Kidney (tissue), 14 donors: Measurements from ENCODE around the gene PACS2. TPM values are rescaled to one million over a fixed set of nuclear protein-coding genes. Genes with fewer than 3 reads are reported as not detected.

Source experiments
- DNase-seq, 5 donors: peaks; one replicate each; pipeline ENCODE4 v3.0.0-alpha.2; 2013 to 2020
- FAIRE-seq: peaks from 2 replicates; lab custom pipeline; 2012; peaks lifted over from hg19 to GRCh38; lab: Jason Lieb, UNC
- H3K27ac ChIP-seq, 2 donors: one replicate each; pipeline ENCODE4 v1.7.0; 2013; ENCODE audit warnings: low read depth in 2 of 2, low read length in 2 of 2, inconsistent platforms in 1 of 2
- H3K27me3 ChIP-seq: one replicate; pipeline ENCODE4 v1.7.1; 2013; ENCODE audit warnings: low read length, inconsistent platforms; ENCODE audit not compliant: control insufficient read depth, insufficient read depth
- H3K36me3 ChIP-seq, 3 donors: one replicate each; pipeline versions ENCODE4 v1.7.0 to v1.7.1; 2013; ENCODE audit warnings: low read length in 3 of 3, control low read depth in 1 of 3, inconsistent platforms in 1 of 3; ENCODE audit not compliant: insufficient read depth in 3 of 3, control insufficient read depth in 2 of 3
- H3K4me1 ChIP-seq, 3 donors: one replicate each; pipeline versions ENCODE4 v1.7.0 to v1.7.1; 2013; ENCODE audit warnings: low read length in 3 of 3, inconsistent platforms in 1 of 3, low read depth in 1 of 3; ENCODE audit not compliant: control insufficient read depth in 2 of 3, insufficient read depth in 2 of 3
- H3K4me3 ChIP-seq, 3 donors: one replicate each; pipeline versions ENCODE4 v1.7.0 to v1.8.1; 2013; ENCODE audit warnings: low read length in 3 of 3, control low read depth in 1 of 3, inconsistent platforms in 1 of 3
- H3K9ac ChIP-seq, 3 donors: one replicate each; pipeline versions ENCODE4 v1.7.0 to v1.7.1; 2013; ENCODE audit warnings: low read length in 3 of 3, control low read depth in 1 of 3, inconsistent platforms in 1 of 3
- H3K9me3 ChIP-seq, 3 donors: one replicate each; pipeline versions ENCODE4 v1.7.0 to v1.7.1; 2013; ENCODE audit warnings: low read length in 3 of 3, control low read depth in 1 of 3, inconsistent platforms in 1 of 3; ENCODE audit not compliant: control insufficient read depth in 2 of 3, insufficient read depth in 1 of 3
- intact Hi-C: fragments of 100-400 bp; cut with DNase I; formaldehyde crosslinking; loops from one replicate; pipeline ENCODE4 v1.11.1; 2022
- polyA plus RNA-seq: library from polyadenylated mRNA; stranded (reverse); fragments of 350-450 nt; fragmentation: Illumina TruSeq; extraction: RNeasy Lipid Tissue Mini Kit (QIAGEN cat#74804); gene quantifications from one replicate; pipeline ENCODE4 v1.2.3, GENCODE V29; 2014; ENCODE audit warnings: low read depth, low replicate concordance; ENCODE audit not compliant: insufficient read depth
- total RNA-seq: library from RNA; stranded (reverse); fragmentation: NEBNext Ultra II Directional; extraction: Animal tissue kit (Norgen Biotek cat#: 25700); gene quantifications from one replicate; pipeline ENCODE4 v1.2.1, GENCODE V29; 2021
- TF ChIP-seq, protein P1 (sequence below): IDR thresholded peaks from 3 replicates; pipeline ENCODE4 v1.5.1; 2012; ENCODE audit warnings: mild to moderate bottlenecking, moderate library complexity, borderline replicate concordance; ENCODE audit not compliant: insufficient read depth; ENCODE audit errors: extremely low read depth
- donor health status: control.
- donor health status: control.
- donor health status: control.
- donor health status: control.
- donor health status: control.
- donor health status: DM: yes; HTN: yes; CAD: no.
- donor health status: Normal renal cell carcinoma (clear cell type).

Gene PACS2
- total and polyA plus RNA-seq, 2 donors from 2014 or later: 35.7 to 83.9 TPM

DNA sequence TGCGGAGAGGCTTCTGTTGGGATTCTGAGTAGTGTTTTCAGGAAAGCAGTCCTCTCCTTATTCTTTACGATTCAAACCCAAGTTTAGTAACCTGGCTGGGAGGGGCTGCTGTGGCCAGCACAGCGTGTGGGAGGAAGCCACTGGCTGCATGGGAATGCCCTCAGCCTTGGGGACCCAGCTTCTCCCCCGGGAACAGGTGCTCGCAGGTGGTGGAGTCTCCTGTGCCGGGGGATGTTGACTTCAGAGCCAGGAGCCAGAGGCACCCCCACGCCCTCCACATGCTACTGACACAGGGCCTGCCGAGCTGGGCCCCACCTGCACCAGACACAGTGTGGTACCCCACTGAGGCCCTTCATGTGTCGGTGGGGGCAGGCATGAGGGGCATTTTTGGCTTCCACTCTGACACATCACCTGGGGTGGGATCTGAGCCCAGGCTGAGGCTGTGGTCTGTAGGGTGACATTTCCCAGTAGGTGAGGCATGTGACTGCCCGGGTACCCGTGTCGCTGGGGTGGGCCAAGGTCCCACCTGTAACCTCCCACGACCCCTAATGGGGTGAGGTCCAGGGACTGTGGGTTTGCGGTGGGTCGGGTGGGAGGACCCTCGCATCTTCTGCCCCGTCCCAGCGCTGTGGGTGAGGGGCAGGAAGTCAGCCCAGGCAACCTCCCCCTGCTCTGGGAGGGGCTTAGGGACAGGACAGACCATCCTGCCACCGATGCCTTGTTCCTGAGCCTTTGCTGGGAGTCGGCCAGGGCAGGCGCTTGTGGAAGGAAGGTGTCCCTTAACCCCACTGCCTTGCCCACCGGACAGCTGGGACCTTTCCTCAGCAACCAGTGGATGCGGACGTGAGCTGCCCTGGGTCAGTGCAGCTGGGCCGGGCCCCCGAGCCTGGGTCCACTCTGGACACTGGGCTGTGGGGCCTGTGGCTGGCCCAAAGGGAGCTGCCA, 131.6 kb downstream of the PACS2 start:
- DNase-seq (peak in 1 of 5 donors; percentile 48), FAIRE-seq (no peak)
- Histone ChIP-seq H3K27me3 (no peaks in the 10 kb centered on the region), H3K9ac (no peak overlapping the region), H3K36me3 (peaks cover 0 to 3% (median 0%) of the 10 kb centered on the region in 3 donors), H3K4me3 (no peak overlapping the region), H3K9me3 (no peaks in the 10 kb centered on the region), H3K4me1 (no peaks in the 10 kb centered on the region), H3K27ac (no peak overlapping the region)
- intact Hi-C loops: no loop called here
- TF ChIP-seq, protein P1, sequence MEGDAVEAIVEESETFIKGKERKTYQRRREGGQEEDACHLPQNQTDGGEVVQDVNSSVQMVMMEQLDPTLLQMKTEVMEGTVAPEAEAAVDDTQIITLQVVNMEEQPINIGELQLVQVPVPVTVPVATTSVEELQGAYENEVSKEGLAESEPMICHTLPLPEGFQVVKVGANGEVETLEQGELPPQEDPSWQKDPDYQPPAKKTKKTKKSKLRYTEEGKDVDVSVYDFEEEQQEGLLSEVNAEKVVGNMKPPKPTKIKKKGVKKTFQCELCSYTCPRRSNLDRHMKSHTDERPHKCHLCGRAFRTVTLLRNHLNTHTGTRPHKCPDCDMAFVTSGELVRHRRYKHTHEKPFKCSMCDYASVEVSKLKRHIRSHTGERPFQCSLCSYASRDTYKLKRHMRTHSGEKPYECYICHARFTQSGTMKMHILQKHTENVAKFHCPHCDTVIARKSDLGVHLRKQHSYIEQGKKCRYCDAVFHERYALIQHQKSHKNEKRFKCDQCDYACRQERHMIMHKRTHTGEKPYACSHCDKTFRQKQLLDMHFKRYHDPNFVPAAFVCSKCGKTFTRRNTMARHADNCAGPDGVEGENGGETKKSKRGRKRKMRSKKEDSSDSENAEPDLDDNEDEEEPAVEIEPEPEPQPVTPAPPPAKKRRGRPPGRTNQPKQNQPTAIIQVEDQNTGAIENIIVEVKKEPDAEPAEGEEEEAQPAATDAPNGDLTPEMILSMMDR: no peak

DNA sequence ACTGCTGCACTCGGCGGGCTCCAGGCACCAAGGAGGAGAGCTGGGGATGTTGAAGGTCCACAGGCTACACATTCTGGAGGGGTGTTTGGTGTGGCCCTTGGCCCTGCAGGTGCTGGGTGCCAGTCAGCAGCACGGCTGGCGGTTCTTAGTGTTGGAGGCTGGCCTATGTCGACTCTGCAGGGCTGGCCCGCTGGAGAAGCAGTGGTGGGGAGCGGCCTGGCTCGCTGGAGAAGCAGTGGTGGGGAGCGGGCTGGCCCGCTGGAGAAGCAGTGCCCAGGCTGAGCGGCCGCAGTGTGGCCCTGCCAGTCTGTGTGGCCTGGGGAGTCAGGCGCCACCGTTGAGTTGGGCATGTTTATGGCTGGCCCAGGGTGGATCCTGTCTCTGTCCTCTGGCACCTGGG, 132.4 kb downstream of the PACS2 start:
- no peak for FAIRE-seq
- no peaks in the 10 kb centered on the region for H3K27me3 ChIP-seq
- DNase-seq: peak in 1 of 5 donors; percentile 68
- H3K4me3 ChIP-seq: no peak overlapping the region
- H3K27ac ChIP-seq: no peak overlapping the region
- intact Hi-C loops: no loop called here
- no peaks in the 10 kb centered on the region for H3K9me3 ChIP-seq
- no peak overlapping the region for H3K9ac ChIP-seq
- H3K36me3 ChIP-seq: peaks cover 0 to 4% (median under 1%) of the 10 kb centered on the region in 3 donors
- no peaks in the 10 kb centered on the region for H3K4me1 ChIP-seq
- TF ChIP-seq, protein P1: no peak

Other genes with a start within 250 kb of the PACS2 start
- gene GPR132, start 249.3 kb upstream of the PACS2 start, total RNA-seq: 4.2 TPM
- gene GPR132, start 249.3 kb upstream of the PACS2 start, polyA plus RNA-seq: 0.17 TPM
- 26.1 TPM for gene JAG2, start 146.0 kb upstream of the PACS2 start, total RNA-seq
- gene JAG2, start 146.0 kb upstream of the PACS2 start, polyA plus RNA-seq: 6.3 TPM
- gene NUDT14, start 133.4 kb upstream of the PACS2 start, total RNA-seq: 48.6 TPM
- 59.1 TPM for gene NUDT14, start 133.4 kb upstream of the PACS2 start, polyA plus RNA-seq
- 38.9 TPM for gene BTBD6, start 66.2 kb upstream of the PACS2 start, total RNA-seq
- 33.3 TPM for gene BTBD6, start 66.2 kb upstream of the PACS2 start, polyA plus RNA-seq
- gene BRF1, start 13.7 kb upstream of the PACS2 start, total RNA-seq: 34.1 TPM
- 19.3 TPM for gene BRF1, start 13.7 kb upstream of the PACS2 start, polyA plus RNA-seq
- gene TEX22, start 83.8 kb downstream of the PACS2 start, total RNA-seq: 3.3 TPM
- gene TEX22, start 83.8 kb downstream of the PACS2 start, polyA plus RNA-seq: 1.5 TPM
- gene MTA1, start 105.1 kb downstream of the PACS2 start, total RNA-seq: 112 TPM
- 30.4 TPM for gene MTA1, start 105.1 kb downstream of the PACS2 start, polyA plus RNA-seq
- 357 TPM for gene CRIP2, start 160.1 kb downstream of the PACS2 start, total RNA-seq
- 338 TPM for gene CRIP2, start 160.1 kb downstream of the PACS2 start, polyA plus RNA-seq
- 381 TPM for gene CRIP1, start 172.1 kb downstream of the PACS2 start, total RNA-seq
- gene CRIP1, start 172.1 kb downstream of the PACS2 start, polyA plus RNA-seq: 272 TPM
- 13.2 TPM for gene TEDC1, start 176.5 kb downstream of the PACS2 start, total RNA-seq
- gene TEDC1, start 176.5 kb downstream of the PACS2 start, polyA plus RNA-seq: 6.9 TPM
- gene TMEM121, start 211.8 kb downstream of the PACS2 start, total RNA-seq: 3.1 TPM
- gene TMEM121, start 211.8 kb downstream of the PACS2 start, polyA plus RNA-seq: 4.1 TPM